Frontal cortex (tissue), 4 donors: ENCODE results near the gene PCDHA11. TPM values are rescaled to one million over a fixed set of nuclear protein-coding genes. Genes with fewer than 3 reads are reported as not detected.
"Not testable (repeated sequence)": the region's sequence is repeated elsewhere in the genome, so short reads cannot be mapped to it uniquely, and the experiment has no call there.

ENCODE experiments used
- DNase-seq, 2 donors: peaks; one replicate each; pipeline ENCODE4 v3.0.0; 2012; ENCODE audit warnings: low spot score in 2 of 2
- FAIRE-seq: peaks from 2 replicates; lab custom pipeline; 2012; peaks lifted over from hg19 to GRCh38; lab: Jason Lieb, UNC
- total RNA-seq: library from RNA; depleted of rRNA; stranded (reverse); fragments of >200 nt; gene quantifications from one replicate; pipeline ENCODE4 v1.2.3, GENCODE V29; 2014
- donor health status: control.
- donor health status: control.
- donor health status: control.

The PCDHA11 gene
- total RNA-seq, 1 donor from 2014 or later = 29.3 TPM

DNA sequence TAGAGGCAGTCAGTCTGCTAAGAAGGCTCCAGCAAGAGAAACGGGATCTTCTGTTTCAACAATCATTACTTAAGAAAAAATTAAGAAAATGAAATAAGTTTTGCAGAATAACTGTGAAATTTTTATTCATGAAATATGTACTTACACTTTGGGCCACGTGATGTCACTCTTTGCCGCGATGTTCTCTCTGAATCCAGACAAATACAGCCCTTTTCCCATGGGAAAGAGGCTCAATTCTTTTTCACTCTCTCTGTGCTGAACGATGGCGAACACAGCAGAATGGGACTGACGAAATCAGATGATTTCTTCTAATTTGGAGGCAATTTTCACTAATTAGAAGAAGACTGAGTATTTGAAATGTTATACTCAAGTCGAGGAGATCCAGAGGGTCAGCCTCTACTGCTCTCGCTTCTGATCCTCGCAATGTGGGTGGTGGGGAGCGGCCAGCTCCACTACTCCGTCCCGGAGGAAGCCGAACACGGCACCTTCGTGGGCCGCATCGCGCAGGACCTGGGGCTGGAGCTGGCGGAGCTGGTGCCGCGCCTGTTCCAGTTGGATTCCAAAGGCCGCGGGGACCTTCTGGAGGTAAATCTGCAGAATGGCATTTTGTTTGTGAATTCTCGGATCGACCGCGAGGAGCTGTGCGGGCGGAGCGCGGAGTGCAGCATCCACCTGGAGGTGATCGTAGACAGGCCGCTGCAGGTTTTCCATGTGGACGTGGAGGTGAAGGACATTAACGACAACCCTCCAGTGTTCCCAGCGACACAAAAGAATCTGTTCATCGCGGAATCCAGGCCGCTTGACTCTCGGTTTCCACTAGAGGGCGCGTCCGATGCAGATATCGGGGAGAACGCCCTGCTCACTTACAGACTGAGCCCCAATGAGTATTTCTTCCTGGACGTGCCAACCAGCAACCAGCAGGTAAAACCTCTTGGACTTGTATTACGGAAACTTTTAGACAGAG, 20.3 kb upstream of the PCDHA11 start, which contains the start of gene PCDHA9:
TSS of gene PCDHA9 (plus strand) at position 244 of the 964 bp plus-strand sequence. CDS start at position 358, 114 bp downstream.
- not testable (repeated sequence) for FAIRE-seq, DNase-seq

DNA sequence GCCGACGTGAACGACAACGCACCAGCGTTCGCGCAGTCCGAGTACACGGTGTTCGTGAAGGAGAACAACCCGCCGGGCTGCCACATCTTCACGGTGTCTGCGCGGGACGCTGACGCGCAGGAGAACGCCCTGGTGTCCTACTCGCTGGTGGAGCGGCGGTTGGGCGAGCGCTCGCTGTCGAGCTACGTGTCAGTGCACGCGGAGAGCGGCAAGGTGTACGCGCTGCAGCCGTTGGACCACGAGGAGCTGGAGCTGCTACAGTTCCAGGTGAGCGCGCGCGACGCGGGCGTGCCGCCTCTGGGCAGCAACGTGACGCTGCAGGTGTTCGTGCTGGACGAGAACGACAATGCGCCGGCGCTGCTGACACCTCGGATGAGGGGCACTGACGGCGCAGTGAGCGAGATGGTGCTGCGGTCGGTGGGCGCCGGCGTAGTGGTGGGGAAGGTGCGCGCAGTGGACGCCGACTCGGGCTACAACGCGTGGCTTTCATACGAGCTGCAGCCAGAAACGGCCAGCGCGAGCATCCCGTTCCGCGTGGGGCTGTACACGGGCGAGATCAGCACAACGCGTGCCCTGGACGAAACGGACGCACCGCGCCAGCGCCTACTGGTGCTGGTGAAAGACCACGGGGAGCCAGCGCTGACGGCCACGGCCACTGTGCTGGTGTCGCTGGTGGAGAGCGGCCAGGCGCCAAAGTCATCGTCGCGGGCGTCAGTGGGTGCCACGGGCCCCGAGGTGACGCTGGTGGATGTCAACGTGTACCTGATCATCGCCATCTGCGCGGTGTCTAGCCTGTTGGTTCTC, 18.7 kb upstream of the PCDHA11 start:
- FAIRE-seq, DNase-seq: not testable (repeated sequence)

DNA sequence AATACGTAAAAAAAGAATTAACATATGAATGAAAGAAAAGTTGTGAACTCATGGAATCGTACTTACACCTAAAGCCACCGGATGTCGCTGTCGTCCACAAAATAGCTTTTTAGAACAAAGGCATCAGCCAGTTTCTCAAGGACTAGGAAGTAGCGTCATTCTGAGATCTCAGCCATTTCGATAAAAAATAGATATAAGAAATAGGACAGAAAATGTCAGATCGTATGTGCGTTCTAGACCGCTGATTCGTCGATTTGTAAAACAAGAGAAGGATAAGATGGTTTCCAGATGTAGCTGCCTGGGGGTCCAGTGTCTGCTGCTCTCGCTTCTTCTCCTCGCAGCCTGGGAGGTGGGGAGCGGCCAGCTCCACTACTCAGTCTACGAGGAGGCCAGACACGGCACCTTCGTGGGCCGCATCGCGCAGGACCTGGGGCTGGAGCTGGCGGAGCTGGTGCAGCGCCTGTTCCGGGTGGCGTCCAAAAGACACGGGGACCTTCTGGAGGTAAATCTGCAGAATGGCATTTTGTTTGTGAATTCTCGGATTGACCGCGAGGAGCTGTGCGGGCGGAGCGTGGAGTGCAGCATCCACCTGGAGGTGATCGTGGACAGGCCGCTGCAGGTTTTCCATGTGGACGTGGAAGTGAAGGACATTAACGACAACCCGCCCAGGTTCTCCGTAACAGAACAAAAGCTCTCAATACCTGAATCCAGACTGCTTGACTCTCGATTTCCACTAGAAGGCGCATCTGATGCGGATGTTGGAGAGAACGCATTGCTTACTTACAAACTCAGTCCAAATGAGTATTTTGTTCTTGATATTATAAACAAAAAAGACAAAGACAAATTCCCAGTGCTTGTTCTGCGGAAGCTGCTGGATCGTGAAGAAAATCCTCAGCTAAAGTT, 12.7 kb upstream of the PCDHA11 start, which contains the start of gene PCDHA10:
TSS of gene PCDHA10 (plus strand) at position 126 of the 903 bp plus-strand sequence. CDS start at position 278, 152 bp downstream.
- FAIRE-seq = no peak
- DNase-seq = no peak

DNA sequence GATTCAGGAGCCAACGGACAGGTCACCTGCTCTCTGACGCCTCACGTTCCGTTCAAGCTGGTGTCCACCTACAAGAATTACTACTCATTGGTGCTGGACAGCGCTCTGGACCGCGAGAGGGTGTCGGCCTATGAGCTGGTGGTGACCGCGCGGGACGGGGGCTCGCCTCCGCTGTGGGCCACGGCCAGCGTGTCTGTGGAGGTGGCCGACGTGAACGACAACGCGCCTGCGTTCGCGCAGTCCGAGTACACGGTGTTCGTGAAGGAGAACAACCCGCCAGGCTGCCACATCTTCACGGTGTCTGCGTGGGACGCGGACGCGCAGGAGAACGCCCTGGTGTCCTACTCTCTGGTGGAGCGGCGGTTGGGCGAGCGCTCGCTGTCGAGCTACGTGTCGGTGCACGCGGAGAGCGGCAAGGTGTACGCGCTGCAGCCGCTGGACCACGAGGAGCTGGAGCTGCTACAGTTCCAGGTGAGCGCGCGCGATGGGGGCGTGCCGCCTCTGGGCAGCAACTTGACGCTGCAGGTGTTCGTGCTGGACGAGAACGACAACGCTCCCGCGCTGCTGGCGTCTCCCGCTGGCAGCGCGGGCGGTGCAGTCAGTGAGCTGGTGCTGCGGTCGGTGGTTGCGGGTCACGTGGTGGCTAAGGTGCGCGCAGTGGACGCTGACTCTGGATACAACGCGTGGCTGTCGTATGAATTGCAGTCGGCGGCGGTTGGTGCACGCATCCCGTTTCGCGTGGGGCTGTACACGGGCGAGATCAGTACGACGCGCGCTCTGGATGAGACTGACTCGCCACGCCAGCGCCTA, 11.4 kb upstream of the PCDHA11 start:
- DNase-seq (no peak), FAIRE-seq (no peak)

DNA sequence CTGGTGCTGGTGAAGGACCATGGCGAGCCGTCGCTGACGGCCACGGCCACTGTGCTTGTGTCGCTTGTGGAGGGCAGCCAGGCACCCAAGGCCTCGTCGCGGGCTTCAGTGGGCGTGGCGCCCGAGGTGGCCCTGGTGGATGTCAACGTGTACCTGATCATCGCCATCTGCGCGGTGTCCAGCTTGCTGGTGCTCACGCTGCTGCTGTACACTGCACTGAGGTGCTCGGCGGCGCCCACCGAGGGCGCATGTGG, 10.8 kb upstream of the PCDHA11 start:
- FAIRE-seq (no peak), DNase-seq (no peak)

DNA sequence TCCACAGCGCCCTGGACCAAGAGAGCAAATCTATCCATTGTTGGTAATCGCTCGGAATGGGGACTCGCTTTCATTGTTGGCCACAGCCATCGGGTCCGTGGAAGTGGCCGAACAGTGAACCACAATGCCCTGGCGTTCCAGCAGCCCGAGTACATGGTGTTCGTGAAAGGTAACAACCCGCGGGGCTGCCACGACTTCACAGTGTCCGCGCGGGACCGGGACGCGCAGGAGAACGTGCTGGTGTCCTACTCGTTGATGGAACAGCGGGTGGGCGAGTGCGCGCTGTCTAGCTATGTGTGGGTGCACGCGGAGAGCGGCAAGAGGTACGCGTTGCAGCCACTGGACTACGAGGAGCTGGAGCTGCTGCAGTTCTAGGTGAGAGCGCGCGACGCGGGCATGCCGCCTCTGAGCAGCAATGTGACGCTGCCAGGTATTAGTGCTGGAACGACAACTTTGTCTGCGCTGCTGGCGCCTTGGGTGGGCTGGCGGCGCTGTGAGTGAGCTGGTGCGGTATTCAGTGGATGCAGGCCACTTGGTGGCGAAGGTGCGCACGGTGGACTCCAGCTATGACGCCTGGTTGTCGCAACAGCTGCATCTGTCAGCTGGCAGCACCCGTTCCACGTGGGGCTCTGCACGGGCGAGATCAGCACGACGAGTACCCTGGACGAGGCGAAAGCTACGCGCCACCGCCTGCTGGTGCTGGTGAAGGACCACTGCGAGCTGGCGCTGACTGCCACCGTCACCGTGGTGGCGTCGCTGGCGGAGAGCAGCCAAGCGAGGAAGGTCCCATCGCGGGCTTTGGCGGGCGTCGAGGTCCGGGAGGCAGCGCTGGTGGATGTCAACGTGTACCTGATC, 6.1 kb upstream of the PCDHA11 start:
- FAIRE-seq = no peak

DNA sequence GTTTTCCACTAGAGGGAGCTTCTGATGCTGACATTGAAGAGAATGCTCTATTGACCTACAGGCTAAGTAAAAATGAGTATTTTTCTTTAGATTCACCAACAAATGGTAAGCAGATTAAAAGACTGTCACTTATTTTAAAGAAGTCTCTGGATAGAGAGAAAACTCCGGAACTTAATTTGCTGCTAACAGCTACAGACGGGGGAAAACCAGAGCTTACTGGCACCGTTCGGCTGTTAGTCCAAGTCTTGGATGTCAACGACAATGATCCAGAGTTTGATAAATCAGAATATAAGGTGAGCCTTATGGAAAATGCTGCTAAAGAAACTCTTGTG, 764 bp downstream of the PCDHA11 start:
- DNase-seq (peak; percentile 27 to 55), FAIRE-seq (no peak)

More for the DNA sequence above, 6.1 kb upstream of the PCDHA11 start:
- no peak for DNase-seq

DNA sequence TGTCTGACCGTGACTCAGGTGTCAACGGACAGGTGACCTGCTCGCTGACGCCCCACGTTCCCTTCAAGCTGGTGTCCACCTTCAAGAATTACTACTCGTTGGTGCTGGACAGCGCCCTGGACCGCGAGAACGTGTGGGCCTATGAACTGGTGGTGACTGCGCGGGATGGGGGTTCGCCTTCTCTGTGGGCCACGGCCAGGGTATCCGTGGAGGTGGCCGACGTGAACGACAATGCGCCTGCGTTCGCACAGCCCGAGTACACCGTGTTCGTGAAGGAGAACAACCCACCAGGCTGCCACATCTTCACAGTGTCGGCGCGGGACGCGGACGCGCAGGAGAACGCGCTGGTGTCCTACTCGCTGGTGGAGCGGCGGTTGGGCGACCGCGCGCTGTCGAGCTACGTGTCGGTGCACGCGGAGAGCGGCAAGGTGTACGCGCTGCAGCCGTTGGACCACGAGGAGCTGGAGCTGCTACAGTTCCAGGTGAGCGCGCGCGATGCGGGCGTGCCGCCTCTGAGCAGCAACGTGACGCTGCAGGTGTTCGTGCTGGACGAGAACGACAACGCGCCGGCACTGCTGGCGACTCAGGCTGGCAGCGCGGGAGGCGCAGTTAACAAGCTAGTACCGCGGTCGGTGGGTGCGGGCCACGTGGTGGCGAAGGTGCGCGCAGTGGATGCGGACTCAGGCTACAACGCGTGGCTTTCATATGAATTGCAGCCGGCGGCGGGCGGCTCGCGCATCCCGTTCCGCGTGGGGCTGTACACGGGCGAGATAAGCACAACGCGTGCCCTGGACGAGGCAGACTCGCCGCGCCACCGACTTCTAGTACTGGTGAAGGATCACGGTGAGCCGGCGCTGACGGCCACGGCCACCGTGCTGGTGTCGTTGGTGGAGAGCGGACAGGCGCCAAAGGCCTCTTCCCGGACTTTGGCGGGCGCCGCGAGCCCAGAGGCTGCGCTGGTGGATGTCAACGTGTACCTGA, 1.8 kb downstream of the PCDHA11 start:
- no peak for FAIRE-seq
- DNase-seq = no peak

DNA sequence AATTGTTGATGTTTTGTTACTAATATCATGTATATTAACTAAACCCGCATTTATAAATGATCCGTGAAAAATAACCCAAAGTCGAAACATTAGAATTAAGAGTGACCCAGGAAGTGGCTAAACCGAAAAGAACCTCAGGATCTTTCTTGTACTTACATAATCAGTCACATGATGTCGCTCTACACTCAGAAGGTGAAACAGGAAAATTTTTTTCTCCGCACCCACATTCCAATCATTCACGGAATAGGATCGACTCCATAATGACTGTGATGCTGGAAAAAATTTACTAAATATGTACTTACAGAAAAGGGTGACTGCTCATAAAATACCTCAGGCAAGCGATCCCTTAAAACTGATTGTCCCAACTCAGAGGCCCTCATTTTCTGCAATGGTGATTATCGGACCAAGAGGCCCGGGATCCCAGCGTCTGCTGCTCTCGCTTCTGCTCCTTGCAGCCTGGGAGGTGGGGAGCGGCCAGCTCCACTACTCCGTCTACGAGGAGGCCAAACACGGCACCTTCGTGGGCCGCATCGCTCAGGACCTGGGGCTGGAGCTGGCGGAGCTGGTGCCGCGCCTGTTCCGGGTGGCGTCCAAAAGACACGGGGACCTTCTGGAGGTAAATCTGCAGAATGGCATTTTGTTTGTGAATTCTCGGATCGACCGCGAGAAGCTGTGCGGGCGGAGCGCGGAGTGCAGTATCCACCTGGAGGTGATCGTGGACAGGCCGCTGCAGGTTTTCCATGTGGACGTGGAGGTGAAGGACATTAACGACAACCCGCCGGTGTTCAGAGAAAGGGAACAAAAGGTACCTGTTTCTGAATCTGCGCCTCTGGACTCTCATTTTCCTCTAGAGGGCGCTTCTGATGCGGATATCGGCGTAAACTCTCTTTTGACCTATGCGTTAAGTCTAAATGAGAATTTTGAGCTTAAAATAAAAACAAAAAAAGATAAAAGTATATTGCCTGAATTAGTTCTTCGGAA, 6.6 kb downstream of the PCDHA11 start, which contains the start of gene PCDHA12:
TSS of gene PCDHA12 (plus strand) at position 224 of the 981 bp plus-strand sequence. CDS start at position 389, 165 bp downstream.
- FAIRE-seq (no peak), DNase-seq (no peak)

DNA sequence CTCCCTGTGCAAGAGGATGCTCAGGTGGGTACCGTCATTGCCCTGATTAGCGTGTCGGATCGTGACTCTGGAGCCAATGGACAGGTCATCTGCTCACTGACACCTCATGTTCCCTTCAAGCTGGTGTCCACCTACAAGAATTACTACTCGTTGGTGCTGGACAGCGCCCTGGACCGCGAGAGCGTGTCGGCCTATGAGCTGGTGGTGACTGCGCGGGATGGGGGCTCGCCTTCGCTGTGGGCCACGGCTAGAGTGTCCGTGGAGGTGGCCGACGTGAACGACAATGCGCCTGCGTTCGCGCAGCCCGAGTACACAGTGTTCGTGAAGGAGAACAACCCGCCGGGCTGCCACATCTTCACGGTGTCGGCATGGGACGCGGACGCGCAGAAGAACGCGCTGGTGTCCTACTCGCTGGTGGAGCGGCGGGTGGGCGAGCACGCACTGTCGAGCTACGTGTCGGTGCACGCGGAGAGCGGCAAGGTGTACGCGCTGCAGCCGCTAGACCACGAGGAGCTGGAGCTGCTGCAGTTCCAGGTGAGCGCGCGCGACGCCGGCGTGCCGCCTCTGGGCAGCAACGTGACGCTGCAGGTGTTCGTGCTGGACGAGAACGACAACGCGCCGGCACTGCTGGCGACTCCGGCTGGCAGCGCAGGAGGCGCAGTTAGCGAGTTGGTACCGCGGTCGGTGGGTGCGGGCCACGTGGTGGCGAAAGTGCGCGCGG, 7.9 kb downstream of the PCDHA11 start:
- FAIRE-seq, DNase-seq: not testable (repeated sequence)

DNA sequence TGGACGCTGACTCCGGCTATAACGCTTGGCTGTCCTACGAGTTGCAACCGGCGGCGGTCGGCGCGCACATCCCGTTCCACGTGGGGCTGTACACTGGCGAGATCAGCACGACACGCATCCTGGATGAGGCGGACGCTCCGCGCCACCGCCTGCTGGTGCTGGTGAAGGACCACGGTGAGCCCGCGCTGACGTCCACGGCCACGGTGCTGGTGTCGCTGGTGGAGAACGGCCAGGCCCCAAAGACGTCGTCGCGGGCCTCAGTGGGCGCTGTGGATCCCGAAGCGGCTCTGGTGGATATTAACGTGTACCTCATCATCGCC, 8.5 kb downstream of the PCDHA11 start:
- FAIRE-seq = no peak
- no peak for DNase-seq

DNA sequence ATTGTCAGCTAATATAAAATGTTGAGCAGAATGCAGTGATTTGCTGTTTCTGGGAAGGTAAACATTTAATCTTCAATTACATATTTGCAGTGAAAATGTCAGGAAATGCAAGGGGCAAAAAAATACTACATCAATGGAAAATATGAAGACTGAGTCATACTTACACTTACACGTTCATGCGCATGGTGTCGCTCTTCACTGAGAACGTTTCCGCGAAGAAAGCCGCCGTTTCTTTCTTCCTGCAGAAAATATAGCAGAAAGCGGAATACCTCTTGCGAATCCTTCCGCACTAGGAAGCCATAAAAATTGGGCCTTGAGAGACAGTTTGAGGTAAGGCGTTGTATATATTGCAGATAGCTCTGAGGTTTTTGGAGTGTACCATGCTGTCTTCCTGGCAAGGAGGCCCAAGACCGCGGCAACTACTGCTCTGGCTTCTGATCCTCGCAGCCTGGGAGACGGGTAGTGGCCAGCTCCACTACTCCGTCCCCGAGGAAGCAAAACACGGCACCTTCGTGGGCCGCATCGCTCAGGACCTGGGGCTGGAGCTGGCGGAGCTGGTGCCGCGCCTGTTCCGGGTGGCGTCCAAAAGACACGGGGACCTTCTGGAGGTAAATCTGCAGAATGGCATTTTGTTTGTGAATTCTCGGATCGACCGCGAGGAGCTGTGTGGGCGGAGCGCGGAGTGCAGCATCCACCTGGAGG, 13.3 kb downstream of the PCDHA11 start, which contains the start of gene PCDHA13:
TSS of gene PCDHA13 (plus strand) at position 236 of the 702 bp plus-strand sequence. CDS start at position 381, 145 bp downstream.
- peak; percentile 44 to 59 for DNase-seq
- no peak for FAIRE-seq

DNA sequence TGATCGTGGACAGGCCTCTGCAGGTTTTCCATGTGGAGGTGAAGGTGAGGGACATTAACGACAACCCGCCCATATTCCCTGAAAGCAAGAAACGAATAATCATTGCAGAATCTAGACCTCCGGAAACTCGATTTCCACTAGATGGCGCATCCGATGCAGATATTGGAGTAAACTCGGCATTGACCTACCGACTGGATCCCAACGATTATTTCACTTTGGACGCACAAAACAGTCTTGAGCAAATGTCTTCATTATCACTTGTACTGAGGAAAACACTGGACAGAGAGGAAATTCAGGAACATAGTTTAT, 13.8 kb downstream of the PCDHA11 start:
- FAIRE-seq = no peak
- DNase-seq = peak; percentile 33 to 56

DNA sequence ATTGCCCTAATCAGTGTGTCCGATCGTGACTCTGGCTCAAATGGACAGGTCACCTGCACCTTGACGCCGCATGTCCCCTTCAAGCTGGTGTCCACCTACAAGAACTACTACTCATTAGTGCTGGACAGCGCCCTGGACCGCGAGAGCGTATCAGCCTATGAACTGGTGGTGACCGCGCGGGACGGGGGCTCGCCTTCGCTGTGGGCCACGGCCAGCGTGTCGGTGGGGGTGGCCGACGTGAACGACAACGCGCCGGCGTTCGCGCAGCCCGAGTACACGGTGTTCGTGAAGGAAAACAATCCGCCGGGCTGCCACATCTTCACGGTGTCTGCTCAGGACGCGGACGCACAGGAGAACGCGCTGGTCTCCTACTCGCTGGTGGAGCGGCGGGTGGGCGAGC, 14.6 kb downstream of the PCDHA11 start:
- FAIRE-seq (no peak), DNase-seq (no peak)
